Stimulated activated CD4-positive, alpha-beta T cell treated with anti-CD3 and anti-CD28 coated beads, Interleukin-2, amount 100 ng/mL, for 24 hours (primary cell): ENCODE data around the gene TTC32.

ENCODE experiments used
- DNase-seq, 2 donors: peaks; one replicate each; pipeline ENCODE4 v3.0.0-alpha.2; 2020

The TTC32 gene

GRCh38 chr2:19848029-19848750 lies 53.6 kb downstream of the TTC32 start:
- no peak for DNase-seq

DNA sequence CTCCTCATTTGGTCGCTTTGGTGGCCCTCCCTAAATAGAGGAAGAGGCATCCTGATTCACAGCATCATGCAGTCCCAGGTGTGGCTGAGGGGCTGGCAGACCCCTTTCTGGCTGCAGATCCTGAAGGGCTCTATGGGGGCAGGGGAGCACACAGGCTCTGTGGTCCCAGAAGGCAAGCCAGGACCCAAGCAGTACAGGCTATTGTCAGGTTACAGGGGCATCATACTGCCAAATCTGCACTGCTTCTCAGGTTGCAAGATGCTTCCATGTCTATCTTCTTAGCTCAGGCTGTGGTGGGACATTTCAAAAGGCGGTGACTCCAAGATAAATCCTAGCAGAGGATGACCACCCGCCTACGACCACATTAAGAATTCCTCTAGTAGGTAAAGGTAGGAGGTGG lies 54.3 kb downstream of the TTC32 start:
- no peak for DNase-seq
